ENCODE results near the gene AMZ1.
A peak's percentile ranks its signal among the peaks of the same experiment; 100 is the strongest.
"Not testable (repeated sequence)": the region's sequence is repeated elsewhere in the genome, so short reads cannot be mapped to it uniquely, and the experiment has no call there.

The AMZ1 gene

GRCh38 chr7:2691011-2691707, 3.2 kb downstream of the AMZ1 start:
- no peak for DNase-seq (ENCODE audit: low spot score)

- DNase-seq (ENCODE audit: low spot score) = not testable (repeated sequence)
Observed at GRCh38 chr7:2691932-2692439, 4.0 kb downstream of the AMZ1 start.

DNA sequence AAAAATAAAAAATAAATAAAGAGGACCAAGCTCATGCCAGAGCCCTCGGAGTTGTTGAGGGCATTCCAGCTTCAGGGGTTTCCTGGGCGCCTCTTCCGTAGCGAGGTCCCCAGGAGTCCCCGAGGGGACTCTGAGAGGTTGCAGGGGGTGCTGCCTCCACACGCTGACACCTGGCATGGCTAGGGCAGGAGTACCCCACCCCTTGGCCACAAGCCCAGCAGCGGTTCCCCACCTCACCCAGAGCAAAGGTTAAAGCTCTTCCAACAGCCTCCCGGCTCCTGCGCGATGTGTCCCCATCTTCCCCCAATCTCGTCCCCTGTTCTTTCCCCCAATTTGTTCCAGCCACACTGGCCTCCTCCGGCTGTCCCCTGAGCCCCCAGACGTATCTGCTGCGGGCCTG, 4.5 kb downstream of the AMZ1 start:
- no peak for DNase-seq (ENCODE audit: low spot score)

DNA sequence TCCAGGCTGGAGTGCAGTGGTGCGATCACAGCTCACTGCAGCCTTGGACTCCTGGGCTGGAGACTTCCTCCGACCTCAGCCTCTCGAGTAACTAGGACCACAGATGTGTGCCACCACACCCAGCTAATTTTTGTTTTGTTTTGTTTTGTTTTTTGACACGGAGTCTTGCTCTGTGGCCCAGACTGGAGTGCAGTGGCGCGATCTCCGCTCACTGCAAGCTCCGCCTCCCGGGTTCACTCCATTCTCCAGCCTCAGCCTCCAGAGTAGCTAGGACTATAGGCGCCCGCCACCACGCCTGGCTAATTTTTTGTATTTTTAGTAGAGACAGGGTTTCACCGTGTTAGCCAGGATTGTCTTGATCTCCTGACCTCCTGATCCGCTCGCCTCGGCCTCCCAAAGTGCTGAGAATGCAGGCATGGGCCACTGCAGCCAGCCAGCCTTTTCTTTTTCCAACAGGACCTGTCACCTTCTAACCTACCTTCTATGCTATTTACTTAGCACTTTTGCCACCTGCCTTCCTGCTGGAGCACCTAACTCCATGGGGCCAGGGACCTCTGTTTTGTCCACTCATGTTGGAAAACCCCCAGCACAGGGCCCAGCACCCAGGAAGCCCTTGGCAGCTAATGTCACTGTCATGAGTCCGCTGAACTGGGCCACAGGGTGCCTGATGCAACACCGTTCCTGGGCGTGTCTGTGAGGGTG, 5.6 kb downstream of the AMZ1 start:
- DNase-seq (ENCODE audit: low spot score) = not testable (repeated sequence)

DNA sequence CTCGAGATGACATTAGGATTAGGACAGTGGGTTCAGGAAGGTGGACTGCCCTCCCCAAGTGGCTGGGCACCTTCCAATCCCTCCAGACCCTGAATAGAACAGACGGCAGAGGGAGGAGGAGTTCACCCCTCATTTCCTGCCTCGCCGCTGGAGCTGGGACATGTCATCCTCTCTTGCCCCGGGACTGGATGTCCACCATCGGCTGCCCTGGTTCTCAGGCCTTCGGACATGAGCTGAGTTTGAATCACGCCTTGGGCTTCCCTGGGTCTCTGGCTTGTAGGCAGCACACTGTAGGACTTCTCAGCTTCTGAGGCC, 6.1 kb downstream of the AMZ1 start:
- DNase-seq (ENCODE audit: low spot score) = not testable (repeated sequence)

DNA sequence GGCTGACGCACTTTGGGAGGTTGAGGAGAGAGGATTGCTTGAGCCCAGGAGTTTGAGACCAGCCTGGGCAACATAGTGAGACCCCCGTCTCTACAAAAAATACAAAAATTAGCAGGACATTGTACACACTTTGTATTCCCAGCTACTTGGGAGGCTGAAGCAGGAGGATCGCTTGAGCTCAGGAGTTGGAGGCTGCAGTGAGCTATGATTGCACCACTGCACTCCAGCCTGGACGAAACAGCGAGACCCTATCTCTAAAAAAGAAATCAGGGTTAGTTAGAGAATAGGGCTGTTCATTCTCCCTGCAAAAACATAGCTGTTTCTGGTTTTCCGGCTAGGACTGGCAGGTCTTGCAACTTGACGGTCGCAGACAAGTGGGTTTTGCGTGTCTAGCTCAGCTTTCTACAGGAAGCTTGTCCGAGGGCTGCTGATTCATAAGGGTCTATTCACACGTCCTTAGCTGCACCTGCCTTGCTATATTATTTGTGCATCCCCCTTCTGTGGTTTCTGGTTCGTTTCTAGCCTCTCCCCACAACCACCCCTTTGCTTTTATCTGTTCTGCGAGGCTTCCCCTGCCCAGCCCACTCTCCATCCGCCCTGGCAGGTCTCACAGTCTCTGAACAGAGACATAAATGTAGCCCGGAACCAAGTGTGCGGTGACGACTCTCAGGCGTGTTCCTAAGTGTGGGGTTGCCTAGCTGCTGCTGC, 10.7 kb downstream of the AMZ1 start:
- peak; percentile 79 for DNase-seq (ENCODE audit: low spot score)

DNA sequence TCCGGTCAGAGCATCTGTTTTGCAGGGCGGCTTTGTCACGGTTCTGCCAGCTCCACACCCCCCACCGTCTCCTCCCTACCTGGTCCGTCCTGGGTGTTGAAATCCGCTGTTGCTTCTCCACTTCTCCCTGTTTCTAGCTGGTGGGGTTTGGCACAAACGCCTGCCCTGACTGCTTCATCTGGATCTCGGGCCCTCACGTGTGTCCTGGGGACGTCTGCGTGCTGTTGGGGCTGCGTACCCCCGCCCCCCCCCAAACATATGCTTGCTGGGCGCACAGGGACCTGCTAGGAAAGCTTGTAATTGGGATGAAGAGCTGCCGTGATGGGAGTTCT, 11.3 kb downstream of the AMZ1 start:
- DNase-seq (ENCODE audit: low spot score) = no peak

DNA sequence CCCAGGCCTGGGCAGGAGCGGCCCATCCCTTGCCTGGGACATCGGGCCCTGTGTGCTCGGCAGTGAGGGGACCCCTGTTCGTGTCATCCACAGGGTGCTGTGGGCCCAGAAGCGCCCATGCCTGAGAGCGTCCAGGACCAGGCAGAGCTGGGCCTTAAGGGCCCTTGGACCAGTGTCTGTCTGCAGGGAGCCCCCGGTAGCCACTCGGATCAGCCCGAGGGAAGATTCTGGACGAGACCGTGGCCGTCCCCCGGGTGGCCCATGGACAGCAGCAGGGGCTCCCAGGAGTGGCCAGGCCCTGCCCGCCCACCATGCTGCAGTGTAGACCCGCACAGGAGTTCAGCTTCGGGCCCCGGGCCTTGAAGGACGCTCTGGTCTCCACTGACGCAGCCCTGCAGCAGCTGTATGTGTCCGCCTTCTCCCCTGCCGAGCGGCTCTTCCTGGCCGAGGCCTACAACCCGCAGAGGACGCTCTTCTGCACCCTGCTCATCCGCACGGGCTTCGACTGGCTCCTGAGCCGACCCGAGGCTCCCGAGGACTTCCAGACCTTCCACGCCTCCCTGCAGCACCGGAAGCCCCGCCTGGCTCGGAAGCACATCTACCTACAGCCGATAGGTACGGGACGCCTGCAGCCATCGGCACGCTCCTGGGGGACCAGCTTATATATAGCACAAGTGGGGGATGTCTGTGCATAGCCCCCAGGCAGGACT, 12.3 kb downstream of the AMZ1 start:
- DNase-seq (ENCODE audit: low spot score) = no peak

DNA sequence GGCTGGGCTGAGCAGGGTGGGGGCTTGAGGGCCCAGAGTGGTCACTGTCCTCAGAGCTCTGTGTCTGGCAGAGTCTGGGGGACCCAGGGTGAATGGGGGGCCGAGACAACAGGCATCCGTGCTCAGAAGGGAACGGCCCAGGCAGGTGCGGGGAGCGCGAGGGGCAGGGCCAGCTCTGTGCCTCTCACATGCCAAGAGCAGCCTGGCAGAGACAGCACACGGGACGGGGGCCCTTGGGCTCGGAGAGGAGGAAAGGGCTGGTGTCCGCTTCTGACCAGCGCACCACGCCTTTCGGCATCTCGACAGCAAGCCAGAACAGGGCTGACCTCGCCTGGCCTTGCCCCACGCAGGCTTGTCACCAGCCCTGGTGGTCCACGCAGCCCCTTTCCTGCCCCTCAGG, 13.4 kb downstream of the AMZ1 start:
- DNase-seq (ENCODE audit: low spot score) = no peak

DNA sequence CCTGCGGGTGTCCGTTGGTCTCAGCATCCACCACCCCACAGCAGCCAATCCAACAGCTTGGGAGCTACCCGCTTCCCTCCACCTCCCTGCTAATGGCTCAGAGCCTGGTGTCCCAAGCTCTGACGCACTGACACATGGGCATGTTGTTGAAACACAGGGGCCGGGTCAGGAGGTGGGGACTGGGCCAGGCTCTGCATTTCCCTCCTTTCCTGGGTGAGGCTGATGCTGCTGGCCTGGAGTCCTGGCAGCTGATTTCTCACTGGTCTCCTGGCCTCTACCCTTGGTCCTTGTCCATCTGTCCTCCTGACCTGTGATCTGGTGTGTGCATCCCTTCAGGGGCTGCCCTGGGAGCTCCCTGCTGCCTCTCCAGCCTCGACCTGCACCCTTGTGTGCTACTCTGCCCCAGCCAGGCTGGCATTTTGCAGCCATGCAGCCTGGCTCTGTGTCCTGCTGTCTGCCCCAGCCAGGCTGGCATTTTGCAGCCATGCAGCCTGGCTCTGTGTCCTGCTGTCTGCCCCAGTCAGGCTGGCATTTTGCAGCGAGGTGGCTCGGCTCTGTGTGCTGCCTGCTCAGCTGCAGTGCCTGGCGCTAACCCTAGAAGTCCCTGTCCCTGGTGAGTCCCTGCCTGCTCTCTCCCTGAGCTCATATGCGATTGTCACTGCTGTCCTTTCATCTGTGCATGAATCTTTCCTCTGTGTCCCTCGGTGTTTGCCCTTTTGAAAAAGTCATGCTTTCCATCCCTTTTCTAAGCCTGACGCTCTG, 14.0 kb downstream of the AMZ1 start:
- DNase-seq (ENCODE audit: low spot score) = no peak

DNA sequence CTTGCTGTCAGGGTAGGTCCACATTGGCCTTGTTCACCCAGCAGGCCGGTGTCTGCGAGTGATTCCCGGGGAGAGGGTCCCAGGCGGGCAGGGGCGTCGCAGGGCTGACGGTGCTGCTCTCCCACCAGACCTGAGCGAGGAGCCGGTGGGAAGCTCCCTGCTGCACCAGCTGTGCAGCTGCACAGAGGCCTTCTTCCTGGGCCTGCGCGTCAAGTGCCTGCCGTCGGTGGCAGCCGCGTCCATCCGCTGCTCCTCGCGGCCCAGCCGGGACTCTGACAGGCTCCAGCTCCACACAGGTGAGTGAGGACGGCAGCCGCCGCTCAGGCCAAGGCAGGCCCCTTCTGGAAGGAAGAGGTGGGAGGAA, 14.6 kb downstream of the AMZ1 start:
- no peak for DNase-seq (ENCODE audit: low spot score)

DNA sequence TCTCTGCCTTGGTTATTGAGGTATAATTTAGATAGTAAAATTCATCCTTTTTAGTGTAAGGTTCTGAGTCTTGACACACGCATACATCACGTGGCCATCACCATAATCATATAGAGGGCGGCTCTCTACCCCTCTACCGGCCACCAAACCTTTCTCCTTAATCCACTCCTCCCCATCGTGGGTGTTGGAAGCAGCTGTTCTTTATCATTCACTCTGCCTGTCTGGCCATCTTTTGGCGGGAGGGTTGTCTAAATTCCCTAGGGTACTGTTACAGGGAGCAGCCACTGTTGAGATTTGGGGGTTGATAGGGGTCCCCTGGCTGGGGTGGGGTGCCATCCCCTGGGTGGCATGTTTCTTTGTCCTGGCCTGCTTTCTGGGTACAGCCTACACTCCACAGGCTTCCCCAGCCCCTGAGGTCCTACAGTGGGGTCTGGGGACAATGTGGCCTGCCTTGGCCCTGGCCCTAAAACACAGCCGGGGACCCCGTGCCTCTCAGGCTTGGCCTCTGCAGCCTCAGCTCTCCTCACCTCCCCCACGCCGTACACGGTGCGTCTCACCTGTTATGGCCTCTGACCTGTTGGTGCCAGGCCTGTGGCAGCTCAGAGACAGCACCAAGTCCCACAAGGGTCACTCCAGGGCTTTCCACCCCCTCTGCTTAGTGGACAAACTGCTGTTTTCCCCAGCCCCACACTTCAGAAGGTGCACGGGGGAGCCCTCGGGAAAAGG, 17.5 kb downstream of the AMZ1 start:
- DNase-seq (ENCODE audit: low spot score) = no peak

GRCh38 chr7:2706685-2707126, 18.7 kb downstream of the AMZ1 start:
- DNase-seq (ENCODE audit: low spot score) = no peak

DNA sequence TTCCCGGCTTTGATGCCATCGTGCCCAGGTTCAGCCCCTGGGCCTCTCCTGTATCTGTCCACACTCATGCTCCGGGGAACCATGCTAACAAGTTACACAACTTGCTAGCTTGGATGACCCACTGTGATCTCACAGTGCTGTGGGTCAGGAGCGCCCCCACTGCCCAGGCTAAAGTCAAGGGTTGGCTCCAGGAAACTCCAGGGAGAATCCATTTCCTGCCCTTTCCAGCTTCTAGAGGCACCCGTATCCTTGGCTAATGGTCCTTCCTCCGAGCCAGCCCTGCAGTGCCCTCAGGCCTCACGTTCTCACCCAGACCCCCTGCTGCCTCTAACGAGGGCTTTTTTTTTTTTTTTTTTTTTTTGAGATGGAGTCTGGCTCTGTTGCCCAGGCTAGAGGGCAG, 19.5 kb downstream of the AMZ1 start:
- DNase-seq (ENCODE audit: low spot score) = no peak

DNA sequence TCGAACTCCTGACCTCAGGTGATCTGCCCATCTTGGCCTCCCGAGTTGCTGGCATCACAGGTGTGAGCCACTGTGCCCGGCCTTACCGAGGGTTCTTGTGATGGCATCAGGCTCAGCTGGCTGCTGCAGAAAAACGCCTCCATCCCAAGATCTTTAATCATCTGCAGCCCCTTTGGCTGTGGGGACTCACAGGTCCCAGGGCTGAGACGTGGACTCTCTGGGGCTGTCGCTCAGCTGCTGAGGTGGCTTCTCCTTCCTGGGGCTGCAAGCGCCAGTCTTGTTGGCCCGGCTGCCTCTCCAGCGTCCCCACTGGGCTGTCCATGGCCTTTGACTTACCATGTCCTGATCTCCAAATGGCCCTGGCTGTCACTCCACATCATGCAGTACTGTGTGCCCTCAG, 20.0 kb downstream of the AMZ1 start:
- DNase-seq (ENCODE audit: low spot score) = no peak

DNA sequence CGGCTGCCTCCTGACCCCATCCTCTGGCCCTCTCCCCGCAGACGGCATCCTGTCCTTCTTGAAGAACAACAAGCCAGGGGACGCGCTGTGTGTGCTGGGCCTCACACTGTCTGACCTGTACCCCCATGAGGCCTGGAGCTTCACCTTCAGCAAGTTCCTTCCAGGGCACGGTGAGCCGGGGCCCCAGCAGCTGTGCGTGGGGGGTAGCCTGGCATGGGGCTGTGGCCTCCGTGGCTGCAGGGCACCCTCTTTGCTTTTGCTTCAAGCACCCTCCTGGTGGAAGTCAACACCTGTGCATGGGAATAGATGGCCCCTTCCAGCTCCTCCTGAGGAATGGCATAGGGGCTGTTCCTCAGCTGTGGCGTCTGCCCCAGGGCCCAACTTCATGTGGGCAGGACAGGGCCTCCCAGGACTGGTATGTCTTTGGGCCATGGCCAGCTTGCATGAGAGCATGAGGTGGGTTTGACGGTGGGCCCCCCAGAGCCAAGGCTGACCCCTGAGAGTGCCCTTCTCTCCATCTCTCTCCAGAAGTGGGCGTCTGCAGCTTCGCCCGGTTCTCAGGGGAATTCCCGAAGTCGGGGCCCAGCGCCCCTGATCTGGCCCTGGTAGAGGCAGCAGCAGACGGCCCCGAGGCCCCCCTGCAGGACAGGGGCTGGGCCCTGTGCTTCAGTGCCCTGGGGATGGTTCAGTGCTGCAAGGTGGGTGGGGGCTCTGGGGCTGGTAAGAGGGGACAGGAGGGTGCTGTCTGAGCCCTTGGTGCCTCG, 20.7 kb downstream of the AMZ1 start:
- no peak for DNase-seq (ENCODE audit: low spot score)

GRCh38 chr7:2709553-2710285, 21.7 kb downstream of the AMZ1 start:
- DNase-seq (ENCODE audit: low spot score) = peak; percentile 79

DNA sequence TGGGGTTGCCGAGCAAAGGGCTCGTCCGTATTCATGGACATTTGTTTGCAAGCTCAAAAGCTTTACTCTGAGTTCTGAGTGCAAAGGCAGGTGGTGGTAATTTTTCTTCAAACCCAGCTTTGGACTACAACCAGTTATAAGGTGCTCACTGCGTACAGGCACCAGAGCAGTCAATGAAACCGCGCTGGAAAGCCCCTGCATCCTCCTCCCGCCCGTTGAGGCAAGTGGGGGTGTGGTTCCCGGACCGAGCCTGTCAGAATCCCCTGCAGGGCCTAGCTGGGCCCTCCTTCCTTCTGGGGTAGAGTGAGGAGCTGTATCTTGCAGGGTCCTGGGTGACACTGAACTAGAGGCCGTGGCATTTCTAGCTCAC, 22.3 kb downstream of the AMZ1 start:
- DNase-seq (ENCODE audit: low spot score) = peak; percentile 54

GRCh38 chr7:2710901-2711551, 23.0 kb downstream of the AMZ1 start:
- peak; percentile 45 for DNase-seq (ENCODE audit: low spot score)
